Measurements from ENCODE around the gene PPIC.

PPIC gene

GRCh38 chr5:123036391-123037103, at the start of gene PPIC:
PPIC (minus strand) TSS chr5:123036725; CDS start chr5:123036625, 100 bp downstream.
- DNase-seq (peak; percentile 23), ATAC-seq (peak; percentile 51)

- DNase-seq (no peak), ATAC-seq (no peak)
These were observed 49.2 kb upstream of the PPIC start for GRCh38 chr5:123085638-123086286.

GRCh38 chr5:123084730-123085605, 48.4 kb upstream of the PPIC start:
- ATAC-seq (no peak), DNase-seq (no peak)

GRCh38 chr5:123083298-123083697, 46.8 kb upstream of the PPIC start:
- no peak for ATAC-seq

GRCh38 chr5:123080215-123080614, 43.7 kb upstream of the PPIC start:
- no peak for DNase-seq
- ATAC-seq = no peak

More at GRCh38 chr5:123083298-123083697, 46.8 kb upstream of the PPIC start:
- DNase-seq = no peak

GRCh38 chr5:123075521-123076163, 39.1 kb upstream of the PPIC start:
- ATAC-seq (no peak), DNase-seq (no peak)

- DNase-seq = no peak
- ATAC-seq = no peak
These were observed 31.9 kb upstream of the PPIC start for GRCh38 chr5:123068368-123068938.

- DNase-seq (no peak), ATAC-seq (no peak)
These were observed 29.5 kb upstream of the PPIC start for GRCh38 chr5:123066016-123066415.

GRCh38 chr5:123059455-123059854, 22.9 kb upstream of the PPIC start:
- ATAC-seq = no peak

GRCh38 chr5:123051206-123051605, 14.7 kb upstream of the PPIC start:
- ATAC-seq = no peak
- no peak for DNase-seq

More at GRCh38 chr5:123059455-123059854, 22.9 kb upstream of the PPIC start:
- DNase-seq = no peak

GRCh38 chr5:123047706-123048105, 11.2 kb upstream of the PPIC start:
- ATAC-seq (no peak), DNase-seq (no peak)

- no peak for DNase-seq
- no peak for ATAC-seq
These were observed 9.7 kb upstream of the PPIC start for GRCh38 chr5:123046222-123046621.

- DNase-seq (no peak), ATAC-seq (no peak)
These were observed 8.5 kb upstream of the PPIC start for GRCh38 chr5:123044926-123045617.

GRCh38 chr5:123039673-123040072, 3.1 kb upstream of the PPIC start:
- no peak for ATAC-seq
- no peak for DNase-seq

- ATAC-seq (no peak), DNase-seq (no peak)
These were observed 536 bp upstream of the PPIC start for GRCh38 chr5:123037104-123037418.

GRCh38 chr5:123035918-123036390, 571 bp downstream of the PPIC start:
- ATAC-seq = peak; percentile 40
- DNase-seq = peak; percentile 4

GRCh38 chr5:123035360-123035917, 1.1 kb downstream of the PPIC start:
- ATAC-seq (no peak), DNase-seq (peak; percentile 18)

- DNase-seq (no peak), ATAC-seq (no peak)
These were observed 3.3 kb downstream of the PPIC start for GRCh38 chr5:123033157-123033671.

- no peak for DNase-seq
- no peak for ATAC-seq
These were observed 8.3 kb downstream of the PPIC start for GRCh38 chr5:123028222-123028621.

GRCh38 chr5:123014689-123015088, 21.8 kb downstream of the PPIC start:
- ATAC-seq (peak; percentile 49), DNase-seq (no peak)

- DNase-seq = no peak
- ATAC-seq = no peak
These were observed 24.2 kb downstream of the PPIC start for GRCh38 chr5:123012321-123012720.

All from stimulated activated naive CD8-positive, alpha-beta T cell treated with anti-CD3 and anti-CD28 coated beads, Interleukin-15, Interleukin-2, amounts not matched to agents 100 U/mL and 50 U/mL, for 24 hours (primary cell).